Measurements from ENCODE around the gene RNF121.

The RNF121 gene

GRCh38 chr11:71990701-71991100 is 61.9 kb downstream of the RNF121 start:
- no peak for DNase-seq

- no peak for DNase-seq
These were observed 62.6 kb downstream of the RNF121 start for GRCh38 chr11:71991494-71991893.

GRCh38 chr11:71992136-71992730 is 63.4 kb downstream of the RNF121 start:
- DNase-seq = no peak

GRCh38 chr11:71994786-71995185 is 65.9 kb downstream of the RNF121 start:
- DNase-seq = no peak

GRCh38 chr11:71995726-71996291 is 67.0 kb downstream of the RNF121 start:
- DNase-seq = peak; percentile 96

- DNase-seq = no peak
These were observed 67.7 kb downstream of the RNF121 start for GRCh38 chr11:71996517-71996916.

- DNase-seq = no peak
These were observed 68.1 kb downstream of the RNF121 start for GRCh38 chr11:71996946-71997345.

- DNase-seq = no peak
These were observed 68.7 kb downstream of the RNF121 start for GRCh38 chr11:71997594-71997993.

GRCh38 chr11:71998061-71998460 is 69.2 kb downstream of the RNF121 start:
- DNase-seq = no peak

- no peak for DNase-seq
These were observed 69.9 kb downstream of the RNF121 start, which contains the start of gene IL18BP for GRCh38 chr11:71998649-71999310. Gene IL18BP (plus strand): TSS chr11:71998909. CDS start chr11:71999985, 1,076 bp downstream.

- no peak for DNase-seq
These were observed 70.5 kb downstream of the RNF121 start for GRCh38 chr11:71999362-71999761.

- peak; percentile 67 for DNase-seq
These were observed 71.0 kb downstream of the RNF121 start for GRCh38 chr11:71999798-72000197.

- no peak for DNase-seq
These were observed 71.5 kb downstream of the RNF121 start for GRCh38 chr11:72000202-72000867.

GRCh38 chr11:72001285-72001684 is 72.4 kb downstream of the RNF121 start:
- no peak for DNase-seq

GRCh38 chr11:72001834-72002591 is 73.2 kb downstream of the RNF121 start:
- DNase-seq = no peak

GRCh38 chr11:72002841-72003775 is 74.3 kb downstream of the RNF121 start:
- peak; percentile 63 for DNase-seq

GRCh38 chr11:72003776-72004171 is 74.9 kb downstream of the RNF121 start:
- DNase-seq = no peak

- no peak for DNase-seq
These were observed 75.9 kb downstream of the RNF121 start for GRCh38 chr11:72004515-72005346.

GRCh38 chr11:72005347-72006260 is 76.8 kb downstream of the RNF121 start:
- no peak for DNase-seq

All from hematopoietic multipotent progenitor cell treated with erythropoietin and hydrocortisone succinate and interleukin-3 and kit ligand, for 8 days (in vitro differentiated cells).